Measurements from ENCODE around the gene KCNIP3. TPM values are rescaled to one million over a fixed set of nuclear protein-coding genes. Genes with fewer than 3 reads are reported as not detected.
A peak's percentile ranks its signal among the peaks of the same experiment; 100 is the strongest.

KCNIP3 gene
- total RNA-seq, 2 donors from 2014 or later: 4.0 to 5.9 TPM

- Histone ChIP-seq H3K27ac (no peak overlapping the region), H3K4me1 (no peaks in the 10 kb centered on the region), H3K27me3 (no peaks in the 10 kb centered on the region), H3K4me3 (no peak overlapping the region), H3K9me3 (no peaks in the 10 kb centered on the region), H3K36me3 (no peaks in the 10 kb centered on the region)
- DNase-seq (ENCODE audit: low spot score): no peak
- TF ChIP-seq CTCF (IDR thresholded peaks at IDR 0.05): no peak
Measured at GRCh38 chr2:95313296-95314131, 16.4 kb downstream of the KCNIP3 start.

GRCh38 chr2:95314598-95314963 lies 17.4 kb downstream of the KCNIP3 start:
- Histone ChIP-seq H3K9me3 (no peaks in the 10 kb centered on the region), H3K4me3 (no peak overlapping the region), H3K4me1 (no peaks in the 10 kb centered on the region), H3K36me3 (no peaks in the 10 kb centered on the region), H3K27ac (no peak overlapping the region), H3K27me3 (no peaks in the 10 kb centered on the region)
- no peak for DNase-seq (ENCODE audit: low spot score)
- TF ChIP-seq CTCF (IDR thresholded peaks at IDR 0.05): no peak

GRCh38 chr2:95314964-95315611 lies 17.9 kb downstream of the KCNIP3 start:
- no peaks in the 10 kb centered on the region for H3K4me1 ChIP-seq
- no peaks in the 10 kb centered on the region for H3K36me3 ChIP-seq
- no peaks in the 10 kb centered on the region for H3K9me3 ChIP-seq
- H3K27ac ChIP-seq: no peak overlapping the region
- no peaks in the 10 kb centered on the region for H3K27me3 ChIP-seq
- DNase-seq (ENCODE audit: low spot score): no peak
- H3K4me3 ChIP-seq: no peak overlapping the region
- peak in 1 of 2 donors; percentile 60 for TF ChIP-seq CTCF (IDR thresholded peaks at IDR 0.05)

GRCh38 chr2:95315801-95316411 lies 18.8 kb downstream of the KCNIP3 start:
- H3K27ac ChIP-seq: no peak overlapping the region
- no peaks in the 10 kb centered on the region for H3K36me3 ChIP-seq
- DNase-seq (ENCODE audit: low spot score): no peak
- no peaks in the 10 kb centered on the region for H3K27me3 ChIP-seq
- H3K4me1 ChIP-seq: no peaks in the 10 kb centered on the region
- no peaks in the 10 kb centered on the region for H3K9me3 ChIP-seq
- H3K4me3 ChIP-seq: no peak overlapping the region
- TF ChIP-seq CTCF (IDR thresholded peaks at IDR 0.05): no peak

GRCh38 chr2:95316466-95317122 lies 19.4 kb downstream of the KCNIP3 start:
- TF ChIP-seq CTCF (IDR thresholded peaks at IDR 0.05): no peak
- no peaks in the 10 kb centered on the region for H3K27me3 ChIP-seq
- no peak for DNase-seq (ENCODE audit: low spot score)

More at GRCh38 chr2:95316466-95317122, 19.4 kb downstream of the KCNIP3 start:
- Histone ChIP-seq H3K36me3 (no peaks in the 10 kb centered on the region), H3K27ac (no peak overlapping the region), H3K4me1 (no peaks in the 10 kb centered on the region), H3K9me3 (no peaks in the 10 kb centered on the region), H3K4me3 (no peak overlapping the region)
